ENCODE measurements around the gene RPL3. TPM values are rescaled to one million over a fixed set of nuclear protein-coding genes. Genes with fewer than 3 reads are reported as not detected.
"Not testable (repeated sequence)": the region's sequence is repeated elsewhere in the genome, so short reads cannot be mapped to it uniquely, and the experiment has no call there.

Gene RPL3
- total RNA-seq, 4 donors from 2014 or later: 2,019 to 2,284 (median 2,183) TPM

- WGBS: 84% methylated on average over 5 of the region's 5 CpGs
- TF ChIP-seq CTCF (IDR thresholded peaks at IDR 0.05) (no peak), EP300 (IDR thresholded peaks at IDR 0.05) (no peak), POLR2A (IDR thresholded peaks at IDR 0.05; ENCODE audit: low read depth) (no peak), POLR2AphosphoS5 (IDR thresholded peaks at IDR 0.05) (no peak)
- intact Hi-C loops (cut with DNase I): no loop called here
Measured at GRCh38 chr22:39356464-39356863, 37.0 kb upstream of the RPL3 start.

GRCh38 chr22:39355805-39356204 is 36.4 kb upstream of the RPL3 start:
- H3K27me3 ChIP-seq; H3K9me3 ChIP-seq; H3K36me3 ChIP-seq; DNase-seq (ENCODE audit: extremely low spot score); intact Hi-C loops (cut with DNase I); H3K4me3 ChIP-seq; H3K27ac ChIP-seq (replicated peaks in 1 of 4): not testable (repeated sequence)
- 97% methylated on average over 13 of the region's 14 CpGs for WGBS
- H3K4me1 ChIP-seq: peaks cover 6 to 16% (median 11%) of the 10 kb centered on the region in 4 donors

More at GRCh38 chr22:39356464-39356863, 37.0 kb upstream of the RPL3 start:
- peaks cover 0 to 9% (median 4%) of the 10 kb centered on the region in 4 donors for H3K4me1 ChIP-seq
- H3K27me3 ChIP-seq: no peaks in the 10 kb centered on the region
- no peak overlapping the region for H3K27ac ChIP-seq (replicated peaks in 1 of 4)
- H3K36me3 ChIP-seq: peaks cover 0 to 8% (median 6%) of the 10 kb centered on the region in 4 donors
- H3K4me3 ChIP-seq: no peak overlapping the region
- H3K9me3 ChIP-seq: no peaks in the 10 kb centered on the region
- DNase-seq (ENCODE audit: extremely low spot score): no peak

GRCh38 chr22:39355080-39355479 is 35.7 kb upstream of the RPL3 start:
- TF ChIP-seq POLR2AphosphoS5 (IDR thresholded peaks at IDR 0.05): no peak
- TF ChIP-seq CTCF (IDR thresholded peaks at IDR 0.05): no peak
- no peak for TF ChIP-seq POLR2A (IDR thresholded peaks at IDR 0.05; ENCODE audit: low read depth)
- TF ChIP-seq EP300 (IDR thresholded peaks at IDR 0.05): no peak
- 87% methylated on average over 10 of the region's 12 CpGs for WGBS

GRCh38 chr22:39353346-39353745 is 33.9 kb upstream of the RPL3 start:
- 82% methylated on average over 7 of the region's 9 CpGs for WGBS
- intact Hi-C loops (cut with DNase I): no loop called here
- Histone ChIP-seq H3K27me3 (no peaks in the 10 kb centered on the region), H3K4me3 (no peak overlapping the region), H3K27ac (replicated peaks in 1 of 4) (no peak overlapping the region), H3K4me1 (peaks cover 11 to 29% (median 26%) of the 10 kb centered on the region in 4 donors), H3K9me3 (no peaks in the 10 kb centered on the region), H3K36me3 (peaks cover 0 to under 1% (median under 1%) of the 10 kb centered on the region in 4 donors)
- no peak for DNase-seq (ENCODE audit: extremely low spot score)
- no peak for TF ChIP-seq CTCF (IDR thresholded peaks at IDR 0.05)

More at GRCh38 chr22:39355080-39355479, 35.7 kb upstream of the RPL3 start:
- intact Hi-C loops (cut with DNase I): no loop called here
- H3K27me3 ChIP-seq: no peaks in the 10 kb centered on the region
- H3K36me3 ChIP-seq: peaks cover 0 to 8% (median 6%) of the 10 kb centered on the region in 4 donors
- no peak overlapping the region for H3K4me3 ChIP-seq
- H3K9me3 ChIP-seq: no peaks in the 10 kb centered on the region
- peaks cover 11 to 20% (median 17%) of the 10 kb centered on the region in 4 donors for H3K4me1 ChIP-seq
- DNase-seq (ENCODE audit: extremely low spot score): no peak
- no peak overlapping the region for H3K27ac ChIP-seq (replicated peaks in 1 of 4)

GRCh38 chr22:39352306-39352891 is 33.0 kb upstream of the RPL3 start:
- H3K36me3 ChIP-seq: no peaks in the 10 kb centered on the region
- WGBS: 75% methylated on average over 7 of the region's 7 CpGs
- H3K4me1 ChIP-seq: peaks cover 11 to 29% (median 26%) of the 10 kb centered on the region in 4 donors
- DNase-seq (ENCODE audit: extremely low spot score): no peak
- H3K4me3 ChIP-seq: no peak overlapping the region
- H3K27ac ChIP-seq (replicated peaks in 1 of 4): no peak overlapping the region
- intact Hi-C loops (cut with DNase I): no loop called here
- TF ChIP-seq CTCF (IDR thresholded peaks at IDR 0.05) (no peak), POLR2AphosphoS5 (IDR thresholded peaks at IDR 0.05) (no peak), EP300 (IDR thresholded peaks at IDR 0.05) (no peak), POLR2A (IDR thresholded peaks at IDR 0.05; ENCODE audit: low read depth) (no peak)
- H3K9me3 ChIP-seq: no peaks in the 10 kb centered on the region
- no peaks in the 10 kb centered on the region for H3K27me3 ChIP-seq

Data from esophagus muscularis mucosa (tissue), 4 donors.